HepG2 (cell line): Measurements from ENCODE around the gene MED4. TPM values are rescaled to one million over a fixed set of nuclear protein-coding genes. Genes with fewer than 3 reads are reported as not detected.

ENCODE experiments used
- FOXP1 ChIP-seq, 2 experiments: fragments of 450-650 bp in 1 of 2; IDR thresholded peaks; 2 replicates each; pipeline ENCODE4 v1.6.1; 2017 to 2018; ENCODE audit warnings: antibody characterized with exemption in 1 of 2
- NR2F2 ChIP-seq: IDR thresholded peaks from 2 replicates; pipeline ENCODE4 v1.6.1; 2012; ENCODE audit warnings: low read depth, inconsistent platforms, borderline replicate concordance
- RBM22 ChIP-seq: fragments of 200-400 bp; formaldehyde crosslinking; optimal IDR thresholded peaks from 2 replicates; pipeline ENCODE3; 2017; ENCODE audit warnings: mild to moderate bottlenecking, low read length, moderate library complexity
- REST ChIP-seq, 2 experiments: IDR thresholded peaks; 2 replicates each; pipeline ENCODE4 v1.6.1; 2011 to 2012; ENCODE audit warnings: low read length in 2 of 2, borderline replicate concordance in 1 of 2, low read depth in 1 of 2, mild to moderate bottlenecking in 1 of 2, moderate library complexity in 1 of 2
- SRSF4 ChIP-seq: fragments of 200-400 bp; formaldehyde crosslinking; IDR thresholded peaks from one replicate; pipeline ENCODE4 v1.6.1; 2018; ENCODE audit warnings: mild to moderate bottlenecking, low read depth, low read length, moderate library complexity; ENCODE audit not compliant: poor library complexity, severe bottlenecking
- ZEB1 ChIP-seq: IDR thresholded peaks from 2 replicates; pipeline ENCODE4 v1.6.1; 2012; ENCODE audit warnings: mild to moderate bottlenecking, low read depth, inconsistent platforms; ENCODE audit not compliant: insufficient replicate concordance
- ZNF142 ChIP-seq: sonication (generic); formaldehyde crosslinking; IDR thresholded peaks from 2 replicates; pipeline ENCODE4 v1.4.0; 2020; ENCODE audit warnings: missing genetic modification reagents
- ZNF317 ChIP-seq: sonication (generic); formaldehyde crosslinking; IDR thresholded peaks from 2 replicates; pipeline ENCODE4 v1.5.0; 2020; ENCODE audit warnings: mild to moderate bottlenecking, missing genetic modification reagents
- ZNF589 ChIP-seq: sonication (generic); formaldehyde crosslinking; conservative IDR thresholded peaks from 2 replicates; pipeline ENCODE4 v1.8.0; 2022; ENCODE audit warnings: mild to moderate bottlenecking, moderate library complexity, missing genetic modification reagents
- ZNF687 ChIP-seq: sonication (generic); formaldehyde crosslinking; IDR thresholded peaks from 2 replicates; pipeline ENCODE4 v1.5.1; 2020; ENCODE audit warnings: mild to moderate bottlenecking, missing genetic modification reagents, moderate library complexity
- ZSCAN5A ChIP-seq: sonication (generic); formaldehyde crosslinking; IDR thresholded peaks from 2 replicates; pipeline ENCODE4 v1.8.0; 2022; ENCODE audit warnings: mild to moderate bottlenecking, missing genetic modification reagents, borderline replicate concordance
- polyA plus RNA-seq, 8 experiments: library from polyadenylated mRNA; depleted of rRNA in 3 of 8; stranded (reverse) in 7 of 8; unstranded in 1 of 8; fragments of >200 nt; fragmentation: Illumina TruSeq in 4 of 8; extraction: Trizol in 4 of 8; gene quantifications; 2 replicates each; pipeline versions ENCODE4 v1.2.1 to v1.2.3, GENCODE V29; 2011 to 2016; ENCODE audit warnings: low read depth in 4 of 8, missing spikeins in 1 of 8, mixed read lengths in 1 of 8; ENCODE audit not compliant: insufficient read depth in 1 of 8
- total RNA-seq, 5 experiments: library from RNA; depleted of rRNA; stranded (reverse); fragments of >200 nt; fragmentation: Illumina TruSeq; extraction: Trizol; gene quantifications; 2 replicates each; pipeline ENCODE4 v1.2.3, GENCODE V29; 2016; ENCODE audit warnings: low read depth in 1 of 5

Gene MED4
- total and polyA plus RNA-seq, 2 of the 13 experiments (the other 11 are each of a cell fraction or from before 2014, with no cell fraction given), result 49.4 to 57.8 TPM

- peak; percentile 82; the same call in 1 of the 2 replicates for TF ChIP-seq ZSCAN5A
- no peak for TF ChIP-seq ZEB1
- TF ChIP-seq REST (IDR thresholded peaks at IDR 0.05; ENCODE audit: borderline replicate concordance in 1 of 2, low read depth in 1 of 2, low read length in 2 of 2), result no peak
- TF ChIP-seq ZNF317 (CRISPR knock-in tag), result peak; percentile 55; the same call in 1 of the 2 replicates
- TF ChIP-seq NR2F2, result no peak
- TF ChIP-seq ZNF589 (CRISPR knock-in tag), result peak; percentile 89
- peak; percentile 99 for TF ChIP-seq ZNF687
- no peak for TF ChIP-seq FOXP1 (IDR thresholded peaks at IDR 0.05)
- TF ChIP-seq FOXP1 (CRISPR knock-in tag; IDR thresholded peaks at IDR 0.05), result no peak; the same call in 1 of the 2 replicates
- TF ChIP-seq RBM22, result peak; percentile 80
- TF ChIP-seq SRSF4, result no peak
- peak; percentile 91 for TF ChIP-seq ZNF142 (CRISPR knock-in tag)
Measured at GRCh38 chr13:48037346-48038173, 57.3 kb downstream of the MED4 start, which contains the start of gene NUDT15 (continued).
